Left ventricle myocardium superior (tissue), 1 donor: ENCODE data around the gene SMIM27. TPM values are rescaled to one million over a fixed set of nuclear protein-coding genes. Genes with fewer than 3 reads are reported as not detected.
"Not testable (repeated sequence)": the region's sequence is repeated elsewhere in the genome, so short reads cannot be mapped to it uniquely, and the experiment has no call there.

Experiments used
- ATAC-seq: fragments of 200-7000 bp; cut with Tn5 transposase; one replicate; pipeline ENCODE4 v1.9.1; 2020; ENCODE audit warnings: mild to moderate bottlenecking, moderate library complexity
- DNase-seq: peaks from one replicate; pipeline ENCODE4 v3.0.0-alpha.2; 2020
- intact Hi-C: fragments of 100-400 bp; cut with micrococcal nuclease; formaldehyde crosslinking; loops from one replicate; pipeline ENCODE4 v1.11.0; 2022
- total RNA-seq: library from RNA; stranded (reverse); fragmentation: NEBNext Ultra II Directional; extraction: Animal tissue kit (Norgen Biotek cat#: 25700); gene quantifications from one replicate; pipeline ENCODE4 v1.2.1, GENCODE V29; 2021
- donor health status: DM: no; HTN: yes; CAD: no; lungs with severe emphysema.

Gene SMIM27
- total RNA-seq, 1 donor from 2014 or later: 19.1 TPM

GRCh38 chr9:32587901-32588300 is 35.8 kb downstream of the SMIM27 start:
- no peak for ATAC-seq
- intact Hi-C loops: loop anchor here (5.0 kb wide), 1 partner anchor 379 kb away; no protein-coding TSS in a partner anchor
- DNase-seq: no peak

GRCh38 chr9:32589083-32589723 is 37.1 kb downstream of the SMIM27 start:
- intact Hi-C loops: loop anchor here (5.0 kb wide), 1 partner anchor 378 kb away; no protein-coding TSS in a partner anchor
- ATAC-seq: peak; percentile 52
- DNase-seq: no peak

GRCh38 chr9:32590476-32590875 is 38.3 kb downstream of the SMIM27 start:
- intact Hi-C loops: no loop called here
- DNase-seq: no peak
- no peak for ATAC-seq

DNA sequence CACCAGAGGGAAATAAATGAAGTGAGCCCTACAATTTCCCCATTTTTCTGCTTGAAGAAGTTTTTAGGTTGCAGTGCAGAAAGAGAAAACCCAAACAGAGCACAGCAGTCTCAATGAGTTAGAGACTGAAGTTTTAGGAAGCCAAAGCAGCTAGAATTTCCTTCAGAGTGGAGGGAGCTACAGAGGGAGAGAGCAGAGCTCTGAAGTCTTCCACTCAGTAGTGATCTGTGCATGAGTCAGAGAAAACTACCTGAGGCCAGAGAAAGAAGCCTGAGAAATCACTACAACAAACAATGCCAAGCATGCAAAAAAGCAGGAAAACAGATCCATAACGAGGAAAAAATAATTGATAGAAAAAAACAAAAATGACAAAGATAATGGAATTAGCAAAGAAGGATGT is 38.8 kb downstream of the SMIM27 start:
- intact Hi-C loops: no loop called here
- DNase-seq (no peak), ATAC-seq (no peak)

GRCh38 chr9:32596096-32596865 is 44.2 kb downstream of the SMIM27 start:
- no peak for ATAC-seq
- intact Hi-C loops: no loop called here
- no peak for DNase-seq

- ATAC-seq: no peak
- intact Hi-C loops: no loop called here
Measured at GRCh38 chr9:32596936-32597335, 44.8 kb downstream of the SMIM27 start.

DNA sequence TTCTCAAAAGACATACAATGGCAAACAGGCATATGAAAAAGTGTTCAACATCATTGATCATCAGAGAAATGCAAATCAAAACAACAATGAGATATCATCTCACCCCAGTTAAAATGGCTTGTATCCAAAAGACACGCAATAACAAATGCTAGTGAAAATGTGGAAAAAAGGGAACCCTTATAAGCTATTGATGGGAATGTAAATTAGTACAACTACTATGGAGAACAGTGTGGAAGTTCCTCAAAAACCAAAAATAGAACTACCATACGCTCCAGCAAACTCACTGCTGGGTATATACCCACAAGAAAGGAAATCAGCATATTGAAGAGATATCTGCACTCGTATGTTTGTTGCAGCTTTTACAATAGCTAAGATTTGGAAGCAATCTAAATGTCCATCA is 46.9 kb downstream of the SMIM27 start:
- DNase-seq, intact Hi-C loops, ATAC-seq: not testable (repeated sequence)

More at GRCh38 chr9:32596936-32597335, 44.8 kb downstream of the SMIM27 start:
- no peak for DNase-seq

Other genes starting within 250 kb of the SMIM27 start
- 62.1 TPM for gene ACO1, start 167.7 kb upstream of the SMIM27 start, total RNA-seq
- gene RIGI, start 26.1 kb upstream of the SMIM27 start, total RNA-seq: 4.5 TPM
- 9.4 TPM for gene TOPORS, start 259 bp downstream of the SMIM27 start, total RNA-seq
- 180 TPM for gene NDUFB6, start 20.8 kb downstream of the SMIM27 start, total RNA-seq
- not detected for gene TAF1L, start 83.3 kb downstream of the SMIM27 start, total RNA-seq
- not detected for gene TMEM215, start 231.2 kb downstream of the SMIM27 start, total RNA-seq